DOHH2 (cell line): ENCODE data around the gene FBXL17.

Experiments
- H3F3A ChIP-seq: fragments of 200-600 bp; sonication (generic), shearing (Covaris generic); 2 replicates; pipeline ENCODE4 v1.6.0; 2016; ENCODE audit warnings: antibody characterized with exemption, mild to moderate bottlenecking; ENCODE audit not compliant: control insufficient read depth, insufficient read depth
- H3K27ac ChIP-seq: fragments of 200-600 bp; sonication (generic); 2 replicates; pipeline ENCODE4 v1.5.1; 2014; ENCODE audit warnings: low read depth, mild to moderate bottlenecking, low read length, moderate library complexity
- H3K27me3 ChIP-seq: fragments of 200-600 bp; sonication (generic); 2 replicates; pipeline ENCODE4 v1.6.1; 2014; ENCODE audit warnings: mild to moderate bottlenecking, low read length, mixed read lengths; ENCODE audit not compliant: control insufficient read depth
- H3K36me3 ChIP-seq: fragments of 200-600 bp; sonication (generic); 2 replicates; pipeline ENCODE4 v1.6.1; 2014; ENCODE audit warnings: mild to moderate bottlenecking, low read length, moderate library complexity, mixed read lengths; ENCODE audit not compliant: control insufficient read depth
- H3K4me1 ChIP-seq: fragments of 200-600 bp; sonication (generic); 2 replicates; pipeline ENCODE4 v1.6.1; 2014; ENCODE audit warnings: mild to moderate bottlenecking, low read length, mixed read lengths; ENCODE audit not compliant: control insufficient read depth
- H3K4me2 ChIP-seq: fragments of 200-600 bp; sonication (generic); 2 replicates; pipeline ENCODE4 v1.6.0; 2014; ENCODE audit warnings: mild to moderate bottlenecking, low read length, moderate library complexity
- H3K4me3 ChIP-seq: fragments of 200-600 bp; sonication (generic); 2 replicates; pipeline ENCODE4 v1.5.1; 2014; ENCODE audit warnings: mild to moderate bottlenecking, low read length, mixed read lengths
- H3K79me2 ChIP-seq: fragments of 200-600 bp; sonication (generic); 2 replicates; pipeline ENCODE4 v1.6.1; 2014; ENCODE audit warnings: mild to moderate bottlenecking, low read length, mixed read lengths; ENCODE audit not compliant: control insufficient read depth
- H3K9me2 ChIP-seq: fragments of 200-600 bp; sonication (generic); replicated peaks from 2 replicates; pipeline ENCODE4 v1.6.1; 2014; ENCODE audit warnings: mild to moderate bottlenecking, low read length, mixed read lengths; ENCODE audit not compliant: control insufficient read depth
- H3K9me3 ChIP-seq: fragments of 200-600 bp; sonication (generic); 2 replicates; pipeline ENCODE4 v1.6.1; 2014; ENCODE audit warnings: antibody characterized with exemption, low read length, mixed read lengths; ENCODE audit not compliant: control insufficient read depth, insufficient read depth
- H4K20me1 ChIP-seq: fragments of 200-600 bp; sonication (generic); 2 replicates; pipeline ENCODE4 v1.6.0; 2014; ENCODE audit warnings: low read depth, mild to moderate bottlenecking, antibody characterized with exemption, low read length, moderate library complexity; ENCODE audit not compliant: control insufficient read depth, insufficient read depth
- CTCF ChIP-seq: fragments of 200-600 bp; sonication (generic); IDR thresholded peaks from one replicate; pipeline ENCODE4 v1.5.1; 2014; ENCODE audit warnings: antibody characterized with exemption, mild to moderate bottlenecking, low read depth, low read length; ENCODE audit not compliant: poor library complexity, severe bottlenecking
- EZH2phosphoT487 ChIP-seq: fragments of 200-600 bp; sonication (generic); IDR thresholded peaks from 2 replicates; pipeline ENCODE4 v1.6.1; 2017; ENCODE audit warnings: borderline replicate concordance, mild to moderate bottlenecking, antibody characterized with exemption, low read length, moderate library complexity, mixed read lengths

Gene FBXL17

GRCh38 chr5:108324886-108325285, 57.0 kb downstream of the FBXL17 start:
- no peaks in the 10 kb centered on the region for H3K9me2 ChIP-seq

GRCh38 chr5:108321341-108321740, 60.6 kb downstream of the FBXL17 start:
- Histone ChIP-seq H4K20me1 (no peaks in the 10 kb centered on the region), H3K79me2 (no peaks in the 10 kb centered on the region), H3K36me3 (no peaks in the 10 kb centered on the region), H3K4me3 (no peak overlapping the region), H3K27ac (no peak overlapping the region), H3K4me2 (no peak overlapping the region), H3K4me1 (no peaks in the 10 kb centered on the region), H3K9me3 (no peaks in the 10 kb centered on the region), H3F3A (no peaks in the 10 kb centered on the region), H3K27me3 (no peaks in the 10 kb centered on the region), H3K9me2 (no peaks in the 10 kb centered on the region)
- TF ChIP-seq EZH2phosphoT487 = no peak
- TF ChIP-seq CTCF = no peak

More at GRCh38 chr5:108324886-108325285, 57.0 kb downstream of the FBXL17 start:
- Histone ChIP-seq H4K20me1 (no peaks in the 10 kb centered on the region), H3F3A (no peaks in the 10 kb centered on the region), H3K27ac (no peak overlapping the region), H3K4me3 (no peak overlapping the region), H3K4me1 (no peaks in the 10 kb centered on the region), H3K27me3 (no peaks in the 10 kb centered on the region), H3K9me3 (no peaks in the 10 kb centered on the region), H3K36me3 (no peaks in the 10 kb centered on the region), H3K4me2 (no peak overlapping the region), H3K79me2 (no peaks in the 10 kb centered on the region)
- TF ChIP-seq EZH2phosphoT487 (no peak), CTCF (no peak)

GRCh38 chr5:108320231-108320630, 61.7 kb downstream of the FBXL17 start:
- H3K9me2 ChIP-seq = no peaks in the 10 kb centered on the region

More at GRCh38 chr5:108320231-108320630, 61.7 kb downstream of the FBXL17 start:
- no peaks in the 10 kb centered on the region for H3K4me1 ChIP-seq
- no peak overlapping the region for H3K4me2 ChIP-seq
- H3K79me2 ChIP-seq = no peaks in the 10 kb centered on the region
- H3K27ac ChIP-seq = no peak overlapping the region
- no peaks in the 10 kb centered on the region for H3K36me3 ChIP-seq
- TF ChIP-seq EZH2phosphoT487 (no peak), CTCF (no peak)
- H3F3A ChIP-seq = no peaks in the 10 kb centered on the region
- H3K9me3 ChIP-seq = no peaks in the 10 kb centered on the region
- no peaks in the 10 kb centered on the region for H4K20me1 ChIP-seq
- no peak overlapping the region for H3K4me3 ChIP-seq
- H3K27me3 ChIP-seq = no peaks in the 10 kb centered on the region
